GM23248 (cell line): Measurements from ENCODE around the gene ZNF227. TPM values are rescaled to one million over a fixed set of nuclear protein-coding genes. Genes with fewer than 3 reads are reported as not detected.

Experiments used
- DNase-seq: peaks from one replicate; pipeline ENCODE4 v3.0.0-alpha.2; 2015
- H2AFZ ChIP-seq: fragments of 200-600 bp; sonication (generic); 2 replicates; pipeline ENCODE4 v1.6.1; 2016; ENCODE audit warnings: antibody characterized with exemption
- H3F3A ChIP-seq: fragments of 200-600 bp; sonication (generic); 2 replicates; pipeline ENCODE4 v1.6.1; 2016; ENCODE audit warnings: mild to moderate bottlenecking, antibody characterized with exemption, mixed run types; ENCODE audit not compliant: insufficient read depth
- H3K27ac ChIP-seq: fragments of 200-600 bp; sonication (generic); 2 replicates; pipeline ENCODE4 v1.5.1; 2016; ENCODE audit warnings: mild to moderate bottlenecking
- H3K27me3 ChIP-seq: fragments of 200-600 bp; sonication (generic); replicated peaks from 2 replicates; pipeline ENCODE4 v1.6.1; 2016; ENCODE audit warnings: mild to moderate bottlenecking; ENCODE audit not compliant: insufficient read depth
- H3K36me3 ChIP-seq: fragments of 200-600 bp; sonication (generic); 2 replicates; pipeline ENCODE4 v1.6.1; 2016; ENCODE audit warnings: low read depth, mild to moderate bottlenecking
- H3K4me1 ChIP-seq: fragments of 200-600 bp; sonication (generic); 2 replicates; pipeline ENCODE4 v1.6.1; 2016; ENCODE audit warnings: mild to moderate bottlenecking; ENCODE audit not compliant: insufficient read depth
- H3K4me2 ChIP-seq: fragments of 200-600 bp; sonication (generic); one replicate; pipeline ENCODE4 v1.6.1; 2016; ENCODE audit warnings: mild to moderate bottlenecking; ENCODE audit not compliant: unreplicated experiment
- H3K4me3 ChIP-seq: fragments of 200-600 bp; sonication (generic); 2 replicates; pipeline ENCODE4 v1.5.1; 2016; ENCODE audit warnings: mild to moderate bottlenecking
- H3K79me2 ChIP-seq: fragments of 200-600 bp; sonication (generic); 2 replicates; pipeline ENCODE4 v1.6.1; 2016; ENCODE audit warnings: mild to moderate bottlenecking; ENCODE audit not compliant: insufficient read depth
- H3K9ac ChIP-seq: fragments of 200-600 bp; sonication (generic); 2 replicates; pipeline ENCODE4 v1.6.1; 2016; ENCODE audit warnings: mild to moderate bottlenecking
- H3K9me2 ChIP-seq: fragments of 200-600 bp; sonication (generic); 2 replicates; pipeline ENCODE4 v1.6.1; 2016; ENCODE audit warnings: mixed run types, mild to moderate bottlenecking, moderate library complexity; ENCODE audit not compliant: insufficient read depth
- H3K9me3 ChIP-seq: fragments of 200-600 bp; sonication (generic); one replicate; pipeline ENCODE4 v1.6.1; 2017; ENCODE audit warnings: low read depth
- H4K20me1 ChIP-seq: fragments of 200-600 bp; sonication (generic); 2 replicates; pipeline ENCODE4 v1.6.0; 2016; ENCODE audit not compliant: insufficient read depth
- EZH2 ChIP-seq: fragments of 200-600 bp; sonication (generic); IDR thresholded peaks from 2 replicates; pipeline ENCODE4 v1.6.1; 2018; ENCODE audit warnings: antibody characterized with exemption, mild to moderate bottlenecking; ENCODE audit not compliant: insufficient read depth, poor library complexity, severe bottlenecking
- EZH2phosphoT487 ChIP-seq: fragments of 200-600 bp; sonication (generic); IDR thresholded peaks from 2 replicates; pipeline ENCODE4 v1.6.1; 2018; ENCODE audit warnings: antibody characterized with exemption, moderate library complexity, mild to moderate bottlenecking, low read depth; ENCODE audit not compliant: insufficient read depth
- WGBS, 2 experiments: methylation state at CpG; one replicate each; pipeline ENCODE4 v1.1.6; 2015 to 2017; ENCODE audit warnings: low lambda C conversion rate in 2 of 2, low coverage in 1 of 2; ENCODE audit errors: missing lambda C conversion rate in 2 of 2; 5-methylcytosine and 5-hydroxymethylcytosine counted together
- in situ Hi-C: fragments of 300-500 bp; cut with MboI; formaldehyde crosslinking; loops from 2 replicates; pipeline ENCODE4 v1.15.0; 2020
- polyA plus RNA-seq: library from polyadenylated mRNA; unstranded; fragments of >200 nt; fragmentation: Nextera tagmentation; extraction: Ambion mirVana; gene quantifications from 2 replicates; pipeline ENCODE4 v1.2.1, GENCODE V29; 2016
- total RNA-seq: library from RNA; depleted of rRNA; stranded (reverse); fragments of >200 nt; shearing (Covaris generic); gene quantifications from 2 replicates; pipeline ENCODE4 v1.2.3, GENCODE V29; 2014

Gene ZNF227
- total and polyA plus RNA-seq, 2 experiments from 2014 or later = 7.5 to 16.1 TPM

GRCh38 chr19:44176590-44176989 lies 35.7 kb upstream of the ZNF227 start:
- Histone ChIP-seq H3K9ac (no peak overlapping the region), H3K4me3 (no peak overlapping the region), H3K79me2 (no peaks in the 10 kb centered on the region), H3K4me1 (no peaks in the 10 kb centered on the region), H3K36me3 (peaks cover 60% of the 10 kb centered on the region), H3K9me2 (no peaks in the 10 kb centered on the region), H3K27ac (no peak overlapping the region), H3K9me3 (no peaks in the 10 kb centered on the region), H3K4me2 (no peak overlapping the region), H3K27me3 (no peaks in the 10 kb centered on the region), H2AFZ (no peak overlapping the region), H4K20me1 (no peaks in the 10 kb centered on the region), H3F3A (no peaks in the 10 kb centered on the region)
- in situ Hi-C loops = no loop called here
- 96 to 98% methylated on average over 3 of the region's 3 CpGs for WGBS, 2 experiments
- TF ChIP-seq EZH2 = no peak
- TF ChIP-seq EZH2phosphoT487 = no peak
- DNase-seq = no peak

- DNase-seq = no peak
- no peaks in the 10 kb centered on the region for H3K9me2 ChIP-seq
- H3K27me3 ChIP-seq = no peaks in the 10 kb centered on the region
- H3K9ac ChIP-seq = no peak overlapping the region
- no peak overlapping the region for H3K4me2 ChIP-seq
- H3F3A ChIP-seq = no peaks in the 10 kb centered on the region
- H3K4me3 ChIP-seq = no peak overlapping the region
- no peaks in the 10 kb centered on the region for H3K9me3 ChIP-seq
- TF ChIP-seq EZH2 (no peak), EZH2phosphoT487 (no peak)
- H3K27ac ChIP-seq = no peak overlapping the region
- H4K20me1 ChIP-seq = no peaks in the 10 kb centered on the region
- H2AFZ ChIP-seq = no peak overlapping the region
- peaks cover 16% of the 10 kb centered on the region for H3K36me3 ChIP-seq
- H3K79me2 ChIP-seq = no peaks in the 10 kb centered on the region
- in situ Hi-C loops = no loop called here
- no peaks in the 10 kb centered on the region for H3K4me1 ChIP-seq
Measured at GRCh38 chr19:44180968-44181367, 31.4 kb upstream of the ZNF227 start.

- Histone ChIP-seq H3K4me2 (no peak overlapping the region), H2AFZ (no peak overlapping the region), H3K4me3 (no peak overlapping the region), H4K20me1 (no peaks in the 10 kb centered on the region), H3K27ac (no peak overlapping the region), H3K9me3 (no peaks in the 10 kb centered on the region), H3K36me3 (peaks cover 5% of the 10 kb centered on the region), H3K4me1 (no peaks in the 10 kb centered on the region), H3K9ac (no peak overlapping the region), H3K79me2 (no peaks in the 10 kb centered on the region), H3K27me3 (no peaks in the 10 kb centered on the region), H3K9me2 (no peaks in the 10 kb centered on the region), H3F3A (no peaks in the 10 kb centered on the region)
- in situ Hi-C loops = no loop called here
- no peak for TF ChIP-seq EZH2
- TF ChIP-seq EZH2phosphoT487 = no peak
- no peak for DNase-seq
- 87 to 88% methylated on average over 10 of the region's 10 CpGs for WGBS, 2 experiments
Measured at GRCh38 chr19:44182145-44182544, 30.2 kb upstream of the ZNF227 start.

GRCh38 chr19:44190020-44190419 lies 22.3 kb upstream of the ZNF227 start:
- Histone ChIP-seq H3K27ac (no peak overlapping the region), H3K9ac (no peak overlapping the region), H3K9me3 (no peaks in the 10 kb centered on the region), H3K4me2 (no peak overlapping the region), H3K4me1 (no peaks in the 10 kb centered on the region), H3K27me3 (no peaks in the 10 kb centered on the region), H3K36me3 (no peaks in the 10 kb centered on the region), H3K79me2 (no peaks in the 10 kb centered on the region), H4K20me1 (no peaks in the 10 kb centered on the region), H3F3A (no peaks in the 10 kb centered on the region), H3K4me3 (no peak overlapping the region), H3K9me2 (no peaks in the 10 kb centered on the region), H2AFZ (no peak overlapping the region)
- WGBS, 2 experiments = 78 to 92% methylated on average over 6 of the region's 6 CpGs
- in situ Hi-C loops = no loop called here
- TF ChIP-seq EZH2phosphoT487 = no peak
- no peak for TF ChIP-seq EZH2
- DNase-seq = no peak

GRCh38 chr19:44192127-44192526 lies 20.2 kb upstream of the ZNF227 start:
- Histone ChIP-seq H3F3A (no peaks in the 10 kb centered on the region), H3K9me2 (no peaks in the 10 kb centered on the region), H3K4me1 (no peaks in the 10 kb centered on the region), H3K36me3 (no peaks in the 10 kb centered on the region), H3K79me2 (no peaks in the 10 kb centered on the region), H2AFZ (no peak overlapping the region), H3K4me3 (no peak overlapping the region), H3K27me3 (no peaks in the 10 kb centered on the region), H4K20me1 (no peaks in the 10 kb centered on the region), H3K9me3 (no peaks in the 10 kb centered on the region), H3K27ac (no peak overlapping the region), H3K4me2 (no peak overlapping the region), H3K9ac (no peak overlapping the region)
- 67 to 71% methylated on average over 5 of the region's 5 CpGs for WGBS, 2 experiments
- no peak for TF ChIP-seq EZH2phosphoT487
- no peak for TF ChIP-seq EZH2
- no peak for DNase-seq
- in situ Hi-C loops = no loop called here
